Measurements from ENCODE around the gene SLC24A3. TPM values are rescaled to one million over a fixed set of nuclear protein-coding genes. Genes with fewer than 3 reads are reported as not detected.

The SLC24A3 gene
- total and polyA plus RNA-seq, 2 donors, result 12.6 to 20.5 TPM

DNA sequence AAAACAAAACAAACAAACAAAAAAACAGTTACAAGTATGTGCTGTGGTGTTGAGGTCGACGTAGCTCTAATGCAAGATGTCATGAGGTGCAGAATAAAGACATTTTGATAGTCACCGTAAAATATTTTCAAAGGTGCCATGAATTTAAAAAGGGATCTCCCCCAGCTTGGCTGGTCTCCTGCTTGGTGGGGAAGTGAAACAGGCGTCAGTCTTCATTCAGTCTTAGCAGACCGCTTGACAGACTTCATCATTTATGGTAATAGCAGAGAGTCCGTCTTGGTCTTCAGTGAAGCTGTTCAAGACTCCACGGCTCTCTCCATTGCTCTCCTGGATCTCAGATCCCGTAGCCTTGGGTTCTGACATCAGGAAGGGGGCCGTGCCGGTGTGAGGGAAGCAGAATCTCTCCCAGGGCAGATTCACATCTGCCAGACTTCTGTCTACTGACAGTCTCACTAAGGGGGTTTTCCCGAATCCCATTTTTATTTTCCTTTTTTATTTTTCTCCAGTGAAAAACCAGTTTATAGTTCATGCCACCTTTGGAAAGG, 1.6 kb downstream of the SLC24A3 start:
- Histone ChIP-seq H3K36me3 (ENCODE audit: insufficient read depth) (no peaks in the 10 kb centered on the region), H3K4me1 (ENCODE audit: insufficient read depth) (no peaks in the 10 kb centered on the region), H3K4me3 (ENCODE audit: low read depth, low read length) (no peak overlapping the region), H3K27ac (ENCODE audit: low read depth) (no peak overlapping the region)
- 51% methylated on average over 11 of the region's 11 CpGs for WGBS
- no peak for DNase-seq (ENCODE audit: extremely low spot score)

DNA sequence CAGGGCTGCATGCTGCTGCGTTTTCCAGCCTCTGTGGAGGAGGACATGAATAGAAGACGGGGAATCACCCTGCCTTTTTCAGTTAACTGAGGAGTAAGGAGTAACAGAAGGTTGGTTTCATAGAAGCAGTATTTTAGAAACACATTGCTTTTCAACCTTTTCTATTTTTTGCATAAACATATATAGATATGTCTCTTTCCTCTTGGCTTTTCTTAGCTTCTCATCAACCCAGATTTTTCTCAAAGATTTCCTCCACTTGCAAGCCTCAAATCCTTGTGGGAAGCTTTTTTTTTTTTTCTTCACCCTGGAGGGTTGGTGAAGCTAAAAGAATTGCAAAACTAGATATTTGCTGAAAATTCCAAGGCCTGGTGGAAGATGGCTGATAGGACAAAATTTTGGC, 6.0 kb downstream of the SLC24A3 start:
- H3K4me3 ChIP-seq (ENCODE audit: low read depth, low read length), result no peak overlapping the region
- H3K27ac ChIP-seq (ENCODE audit: low read depth), result no peak overlapping the region
- no peaks in the 10 kb centered on the region for H3K4me1 ChIP-seq (ENCODE audit: insufficient read depth)
- 90% methylated on average over 2 of the region's 2 CpGs for WGBS
- no peaks in the 10 kb centered on the region for H3K36me3 ChIP-seq (ENCODE audit: insufficient read depth)
- no peak for DNase-seq (ENCODE audit: extremely low spot score)

DNA sequence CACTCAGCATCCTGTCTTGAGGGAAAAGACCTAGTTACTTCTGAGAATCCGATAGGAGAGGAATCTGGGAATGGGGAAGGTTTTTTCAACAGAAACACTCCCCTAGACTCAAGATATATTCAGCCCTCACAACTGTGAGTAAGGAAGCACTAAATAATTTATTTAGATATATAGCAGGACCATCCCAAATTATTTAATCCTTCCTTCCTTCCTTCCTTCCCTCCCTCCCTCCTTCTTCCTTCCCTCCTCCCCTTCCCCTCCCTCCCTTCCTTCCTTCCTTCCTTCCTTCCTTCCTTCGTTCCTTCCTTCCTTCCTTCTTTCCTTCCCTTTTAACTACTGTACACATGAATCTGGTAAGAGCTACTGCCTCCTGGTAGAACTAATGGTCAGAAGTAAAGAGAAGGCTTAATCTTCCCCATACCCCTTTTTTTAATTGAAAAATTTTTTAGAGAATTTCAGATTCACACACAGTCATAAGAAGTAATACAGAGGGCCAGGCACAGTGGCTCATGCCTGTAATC, 10.1 kb downstream of the SLC24A3 start:
- Histone ChIP-seq H3K36me3 (ENCODE audit: insufficient read depth) (no peaks in the 10 kb centered on the region), H3K4me3 (ENCODE audit: low read depth, low read length) (no peak overlapping the region), H3K4me1 (ENCODE audit: insufficient read depth) (no peaks in the 10 kb centered on the region), H3K27ac (ENCODE audit: low read depth) (no peak overlapping the region)
- WGBS, result 93% methylated on average over 2 of the region's 2 CpGs
- no peak for DNase-seq (ENCODE audit: extremely low spot score)

DNA sequence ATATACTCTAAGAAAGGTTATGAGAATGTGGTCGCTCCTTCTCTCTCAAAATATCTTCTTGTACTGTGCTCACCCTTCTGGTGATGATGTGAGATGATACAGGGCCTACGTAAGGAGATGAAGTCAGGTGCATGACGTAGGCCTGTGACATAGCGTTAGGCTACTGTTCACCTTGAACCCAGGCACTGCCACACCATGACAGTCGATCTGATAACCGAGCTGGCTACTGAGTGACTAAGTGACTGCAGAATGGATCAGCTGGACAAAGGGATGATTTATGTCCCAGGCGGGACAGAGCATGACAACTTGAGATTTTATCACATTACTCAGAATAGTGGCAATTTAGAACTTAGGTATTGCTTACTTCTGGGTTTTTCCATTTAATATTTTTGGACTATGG, 11.2 kb downstream of the SLC24A3 start:
- Histone ChIP-seq H3K4me3 (ENCODE audit: low read depth, low read length) (no peak overlapping the region), H3K36me3 (ENCODE audit: insufficient read depth) (no peaks in the 10 kb centered on the region), H3K4me1 (ENCODE audit: insufficient read depth) (no peaks in the 10 kb centered on the region), H3K27ac (ENCODE audit: low read depth) (no peak overlapping the region)
- WGBS, result 86% methylated on average over 7 of the region's 7 CpGs
- DNase-seq (ENCODE audit: extremely low spot score), result no peak

DNA sequence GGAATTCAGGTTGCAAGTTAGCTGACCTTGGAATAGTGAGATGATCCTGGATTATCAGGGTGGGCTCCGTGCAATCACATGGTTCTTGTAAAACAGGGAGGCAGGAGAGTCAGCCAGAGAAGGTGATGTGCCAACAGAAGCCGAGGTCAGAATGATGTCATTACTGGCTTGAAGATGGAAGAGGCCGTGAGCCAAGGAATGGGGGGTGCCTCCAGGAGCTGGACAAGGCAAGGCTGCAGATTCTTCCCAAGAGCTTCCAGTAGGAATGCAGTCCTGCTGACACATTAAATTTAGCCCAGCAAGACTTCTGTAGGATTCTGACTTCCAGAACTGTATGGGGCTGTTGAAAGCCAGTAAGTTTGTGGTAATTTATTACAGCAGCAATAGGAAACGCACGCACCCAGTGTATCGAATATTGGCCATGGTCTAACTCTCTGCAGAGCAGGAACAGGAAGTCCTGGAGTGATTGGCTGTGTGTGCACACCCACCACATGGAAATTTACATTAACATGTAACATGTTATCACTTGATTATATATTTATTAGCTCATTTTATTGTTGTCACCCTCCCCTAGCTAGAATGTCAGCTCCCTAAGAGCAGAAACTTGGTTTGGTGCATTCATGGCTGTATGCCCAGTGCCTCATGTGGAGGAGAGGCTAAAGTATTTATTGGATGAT, 19.1 kb downstream of the SLC24A3 start:
- no peak for DNase-seq (ENCODE audit: extremely low spot score)
- no peaks in the 10 kb centered on the region for H3K36me3 ChIP-seq (ENCODE audit: insufficient read depth)
- WGBS, result 46% methylated on average over 6 of the region's 6 CpGs
- no peak overlapping the region for H3K4me3 ChIP-seq (ENCODE audit: low read depth, low read length)
- H3K27ac ChIP-seq (ENCODE audit: low read depth), result no peak overlapping the region
- H3K4me1 ChIP-seq (ENCODE audit: insufficient read depth), result no peaks in the 10 kb centered on the region

DNA sequence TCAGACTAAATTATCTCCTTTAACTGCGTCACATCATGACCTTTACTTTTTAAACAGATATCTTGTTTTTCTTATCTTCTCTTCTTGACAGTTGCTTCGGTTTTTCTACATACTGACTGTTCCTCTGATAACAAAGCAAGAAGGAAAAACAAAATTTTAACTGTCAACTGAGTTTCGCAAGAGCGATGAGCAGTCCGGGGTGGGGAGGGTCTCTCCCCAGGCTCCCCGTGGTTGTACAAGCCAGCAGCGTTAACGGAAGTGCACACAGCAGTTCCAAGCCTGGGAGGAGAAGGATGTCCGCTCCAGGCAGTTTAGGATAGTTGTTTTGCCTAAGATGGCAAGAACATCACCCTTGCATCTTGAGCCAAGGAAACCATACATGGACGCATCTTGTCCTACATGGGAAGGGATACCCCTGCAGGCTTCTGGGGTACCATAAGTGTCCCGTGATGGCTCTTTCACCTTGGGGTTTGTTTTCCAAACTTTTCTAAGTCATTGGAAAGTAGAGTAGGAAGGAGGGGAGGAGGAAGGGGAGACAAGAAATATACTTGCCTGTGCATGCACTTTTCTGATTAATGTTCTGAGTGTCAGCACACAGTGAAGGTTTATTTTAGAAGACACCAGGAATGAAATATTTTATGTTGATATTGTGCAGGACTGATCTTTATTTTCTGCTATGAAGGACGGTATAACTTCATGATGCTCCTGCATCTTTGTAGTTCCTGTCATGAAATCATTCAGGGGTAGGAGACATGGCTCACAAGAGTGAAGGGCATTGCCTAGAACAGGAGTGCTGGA, 20.8 kb downstream of the SLC24A3 start:
- H3K36me3 ChIP-seq (ENCODE audit: insufficient read depth), result no peaks in the 10 kb centered on the region
- DNase-seq (ENCODE audit: extremely low spot score), result no peak
- H3K4me1 ChIP-seq (ENCODE audit: insufficient read depth), result no peaks in the 10 kb centered on the region
- H3K4me3 ChIP-seq (ENCODE audit: low read depth, low read length), result no peak overlapping the region
- 26% methylated on average over 12 of the region's 12 CpGs for WGBS
- H3K27ac ChIP-seq (ENCODE audit: low read depth), result no peak overlapping the region

DNA sequence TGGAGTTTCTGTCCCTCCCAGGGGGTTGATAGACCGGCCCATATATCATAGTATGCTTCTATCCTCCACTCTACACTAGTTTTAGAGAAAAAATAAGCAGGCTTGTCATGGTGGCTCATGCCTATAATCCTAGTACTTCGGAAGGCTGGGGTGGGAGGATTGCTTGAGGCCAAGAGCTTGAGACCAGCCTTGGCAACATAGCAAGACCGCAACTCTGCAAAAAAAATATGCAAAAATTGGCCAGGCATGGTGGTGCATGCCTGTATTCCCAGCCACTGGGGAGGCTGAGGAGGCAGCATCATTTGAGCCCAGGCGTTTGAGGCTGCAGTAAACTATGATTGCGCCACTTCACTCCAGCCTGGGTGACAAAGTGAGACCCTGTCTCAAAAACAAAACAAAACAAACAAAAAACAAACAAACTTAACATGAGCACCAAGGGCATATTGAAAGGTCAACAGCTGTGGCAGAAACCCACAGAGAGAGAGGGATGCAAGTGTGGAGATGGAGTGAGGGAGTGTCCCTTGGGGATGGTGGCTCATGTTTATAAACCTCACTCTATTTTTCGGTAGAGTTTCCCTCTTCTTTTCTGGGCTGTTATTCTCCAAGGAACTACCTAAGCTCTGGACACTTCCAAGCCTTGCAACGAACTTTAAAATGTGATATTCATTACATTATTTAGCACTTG, 24.1 kb downstream of the SLC24A3 start:
- DNase-seq (ENCODE audit: extremely low spot score), result no peak
- WGBS, result 88% methylated on average over 7 of the region's 7 CpGs
- Histone ChIP-seq H3K4me1 (ENCODE audit: insufficient read depth) (no peaks in the 10 kb centered on the region), H3K4me3 (ENCODE audit: low read depth, low read length) (no peak overlapping the region), H3K27ac (ENCODE audit: low read depth) (no peak overlapping the region), H3K36me3 (ENCODE audit: insufficient read depth) (no peaks in the 10 kb centered on the region)

DNA sequence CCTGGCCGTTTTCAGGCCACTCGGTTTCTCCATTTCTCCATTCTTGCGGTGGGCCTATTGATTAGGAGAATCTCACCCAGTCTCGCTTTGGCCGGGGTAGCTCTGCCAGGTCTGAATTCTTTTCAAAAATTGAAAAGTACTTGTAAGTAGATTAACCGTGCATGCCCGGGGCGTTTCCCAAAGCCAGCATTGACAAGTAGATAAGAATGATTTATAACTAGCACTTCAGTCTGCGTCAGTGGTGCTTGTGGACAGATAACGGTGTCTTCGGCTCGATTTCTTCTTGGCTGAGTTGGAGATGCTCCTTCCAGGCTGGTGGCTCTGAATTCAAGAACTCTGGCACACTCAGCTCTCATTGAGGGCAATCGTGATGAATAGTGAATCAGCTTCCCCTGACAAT, 29.0 kb downstream of the SLC24A3 start:
- no peak overlapping the region for H3K4me3 ChIP-seq (ENCODE audit: low read depth, low read length)
- no peaks in the 10 kb centered on the region for H3K36me3 ChIP-seq (ENCODE audit: insufficient read depth)
- H3K27ac ChIP-seq (ENCODE audit: low read depth), result no peak overlapping the region
- no peaks in the 10 kb centered on the region for H3K4me1 ChIP-seq (ENCODE audit: insufficient read depth)
- WGBS, result 62% methylated on average over 13 of the region's 13 CpGs
- no peak for DNase-seq (ENCODE audit: extremely low spot score)

DNA sequence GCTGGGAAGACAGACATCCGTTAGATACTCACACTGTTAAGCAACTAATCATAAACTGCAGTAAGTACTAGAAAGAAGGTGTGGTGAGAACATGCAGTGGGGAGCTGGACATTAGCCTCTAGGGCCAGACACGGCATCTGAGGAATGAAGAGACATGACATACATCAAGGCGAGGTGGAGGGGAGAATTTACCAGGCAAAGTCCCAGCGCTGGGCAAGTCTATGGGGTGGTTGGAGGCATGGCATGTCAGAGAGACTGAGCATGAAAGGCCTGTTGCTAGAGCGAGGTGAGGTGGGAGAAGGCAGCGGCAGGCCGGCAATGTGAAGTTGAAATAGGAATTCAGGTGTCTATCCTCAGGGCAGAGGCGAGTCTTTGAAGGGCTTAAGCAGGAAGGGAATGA, 31.8 kb downstream of the SLC24A3 start:
- WGBS, result 95% methylated on average over 8 of the region's 8 CpGs
- no peak overlapping the region for H3K27ac ChIP-seq (ENCODE audit: low read depth)
- DNase-seq (ENCODE audit: extremely low spot score), result no peak
- H3K36me3 ChIP-seq (ENCODE audit: insufficient read depth), result no peaks in the 10 kb centered on the region
- no peaks in the 10 kb centered on the region for H3K4me1 ChIP-seq (ENCODE audit: insufficient read depth)
- no peak overlapping the region for H3K4me3 ChIP-seq (ENCODE audit: low read depth, low read length)

DNA sequence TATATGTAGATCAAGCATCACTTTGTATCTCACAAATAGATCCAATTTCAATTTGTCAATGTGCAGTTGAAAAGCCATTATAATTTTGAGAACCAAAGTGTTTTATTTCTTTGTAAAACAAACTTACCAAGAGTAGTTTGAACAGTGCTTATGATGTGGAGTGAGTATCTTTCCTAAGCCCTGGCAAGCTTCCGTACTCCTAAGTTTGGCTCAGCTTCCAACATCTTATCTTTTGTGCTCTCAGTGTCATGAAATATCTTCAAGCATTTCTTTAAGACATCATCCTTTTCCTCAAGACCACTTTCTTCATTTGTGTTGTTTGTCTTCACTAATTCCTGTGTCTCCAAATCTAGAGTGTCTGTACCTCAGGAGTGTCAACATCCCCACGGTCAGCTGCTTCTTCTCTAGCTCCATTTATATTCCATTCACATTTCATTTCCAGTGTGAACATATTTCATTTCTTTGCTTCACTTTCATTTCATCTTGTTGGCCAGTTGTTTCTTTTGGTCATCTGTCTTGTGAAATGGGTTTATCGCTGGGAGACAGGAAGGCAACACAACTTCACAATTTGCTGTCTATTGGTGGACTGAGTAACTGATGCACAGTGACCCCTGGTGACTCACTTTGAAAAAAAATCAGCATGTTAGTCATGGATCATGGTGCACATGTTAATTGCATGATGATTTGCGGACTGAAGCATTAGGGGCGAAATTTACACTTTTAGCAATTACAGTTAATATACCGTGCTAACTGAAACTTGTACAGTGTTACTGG, 36.9 kb downstream of the SLC24A3 start:
- no peak for DNase-seq (ENCODE audit: extremely low spot score)
- 67% methylated on average over 6 of the region's 6 CpGs for whole genome bisulfite sequencing
- Histone ChIP-seq H3K27ac (ENCODE audit: low read depth) (no peak overlapping the region), H3K36me3 (ENCODE audit: insufficient read depth) (no peaks in the 10 kb centered on the region), H3K4me3 (ENCODE audit: low read depth, low read length) (no peak overlapping the region), H3K4me1 (ENCODE audit: insufficient read depth) (peaks cover 3% of the 10 kb centered on the region)

DNA sequence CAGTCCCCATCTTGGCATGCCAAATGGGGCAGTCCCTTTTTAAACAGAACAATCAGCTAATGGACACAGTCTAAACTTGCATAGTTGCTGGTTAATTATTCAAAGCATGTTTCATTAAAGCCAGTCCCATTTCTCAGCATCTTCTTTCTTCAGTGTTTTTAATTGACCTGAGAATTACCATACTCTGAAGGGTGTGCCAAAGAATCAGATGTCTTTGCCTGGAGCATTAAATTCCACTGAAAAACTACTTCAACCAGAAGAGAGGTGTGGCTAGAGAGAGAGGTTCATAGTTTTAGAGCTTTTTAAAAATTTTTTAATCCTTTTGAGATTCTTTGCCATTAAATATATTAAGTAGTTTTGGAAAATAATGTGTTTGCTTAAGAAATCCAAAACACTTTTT, 37.9 kb downstream of the SLC24A3 start:
- Histone ChIP-seq H3K27ac (ENCODE audit: low read depth) (no peak overlapping the region), H3K4me3 (ENCODE audit: low read depth, low read length) (no peak overlapping the region), H3K36me3 (ENCODE audit: insufficient read depth) (no peaks in the 10 kb centered on the region), H3K4me1 (ENCODE audit: insufficient read depth) (peaks cover 3% of the 10 kb centered on the region)
- DNase-seq (ENCODE audit: extremely low spot score), result no peak

DNA sequence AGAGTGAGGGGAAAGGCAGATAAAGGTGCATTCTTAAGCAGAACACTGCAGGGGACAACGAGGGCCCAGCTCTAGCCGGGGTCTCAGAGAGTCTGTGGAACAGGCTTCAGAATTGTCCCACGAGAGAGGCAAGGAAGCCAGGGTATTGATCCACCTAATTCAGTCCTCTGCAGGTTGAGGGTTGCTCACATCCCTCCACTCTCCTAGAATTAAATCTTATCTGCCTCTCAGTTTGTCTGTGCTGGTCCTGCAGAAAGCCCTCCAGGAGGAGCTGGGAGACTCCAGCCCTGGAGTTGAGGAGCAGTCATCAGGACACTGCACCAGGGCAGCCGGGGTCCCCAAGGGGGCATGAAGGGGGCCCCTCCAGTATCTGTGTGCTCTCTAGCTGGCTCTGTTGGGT, 39.1 kb downstream of the SLC24A3 start:
- Histone ChIP-seq H3K36me3 (ENCODE audit: insufficient read depth) (no peaks in the 10 kb centered on the region), H3K4me3 (ENCODE audit: low read depth, low read length) (no peak overlapping the region), H3K27ac (ENCODE audit: low read depth) (no peak overlapping the region), H3K4me1 (ENCODE audit: insufficient read depth) (peaks cover 3% of the 10 kb centered on the region)
- 95% methylated on average over 4 of the region's 4 CpGs for WGBS
- DNase-seq (ENCODE audit: extremely low spot score), result no peak

DNA sequence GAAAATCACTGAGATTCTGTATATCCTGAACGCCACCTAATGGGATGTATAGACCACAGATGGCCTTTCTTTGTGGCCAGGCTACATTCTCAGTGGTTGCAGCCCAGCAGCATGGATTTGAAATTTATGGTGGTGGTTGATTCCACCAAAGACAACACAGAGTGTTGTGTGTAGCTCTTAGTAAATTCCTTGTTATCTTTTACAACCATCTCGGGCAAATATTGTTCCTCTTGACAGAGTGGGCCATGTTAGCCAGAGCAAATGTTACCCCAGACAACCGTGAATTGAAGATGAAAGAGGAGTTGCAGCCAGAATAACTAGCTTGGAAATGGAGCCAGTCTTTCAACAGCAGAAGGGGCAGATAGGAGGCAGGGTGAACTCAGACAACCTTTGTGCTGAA, 39.5 kb downstream of the SLC24A3 start:
- Histone ChIP-seq H3K4me3 (ENCODE audit: low read depth, low read length) (no peak overlapping the region), H3K36me3 (ENCODE audit: insufficient read depth) (no peaks in the 10 kb centered on the region), H3K27ac (ENCODE audit: low read depth) (peak overlapping the region; percentile 51), H3K4me1 (ENCODE audit: insufficient read depth) (peaks cover 3% of the 10 kb centered on the region)
- DNase-seq (ENCODE audit: extremely low spot score), result no peak
- 74% methylated on average over 3 of the region's 3 CpGs for WGBS

Data from urinary bladder (tissue), 4 donors.